K562 (cell line): Measurements from ENCODE around the gene EBNA1BP2. TPM values are rescaled to one million over a fixed set of nuclear protein-coding genes. Genes with fewer than 3 reads are reported as not detected.

Experiments used
- DDX20 ChIP-seq: fragments of 450-650 bp; IDR thresholded peaks from 2 replicates; pipeline ENCODE4 v1.6.1; 2016; ENCODE audit warnings: missing genetic modification characterization, low read depth, mild to moderate bottlenecking, missing compliant biosample characterization, moderate library complexity
- EGR1 ChIP-seq: fragments of 450-650 bp; conservative IDR thresholded peaks from 2 replicates; pipeline ENCODE4 v1.6.1; 2017; ENCODE audit warnings: mild to moderate bottlenecking
- ELF2 ChIP-seq: fragments of 250-450 bp; sonication (Bioruptor Pico); IDR thresholded peaks from 2 replicates; pipeline ENCODE4 v1.5.0; 2021; ENCODE audit warnings: mild to moderate bottlenecking
- EP400 ChIP-seq: fragments of 450-650 bp; IDR thresholded peaks from 2 replicates; pipeline ENCODE4 v1.6.1; 2017; ENCODE audit warnings: antibody characterized with exemption, mild to moderate bottlenecking, moderate library complexity
- FOXJ3 ChIP-seq: sonication (generic); formaldehyde crosslinking; IDR thresholded peaks from 2 replicates; pipeline ENCODE4 v1.4.0; 2020; ENCODE audit warnings: mild to moderate bottlenecking, missing genetic modification reagents
- GATAD2B ChIP-seq: fragments of 450-650 bp; IDR thresholded peaks from 2 replicates; pipeline ENCODE4 v1.6.1; 2017; ENCODE audit warnings: mild to moderate bottlenecking, borderline replicate concordance
- HDAC2 ChIP-seq: fragments of 450-650 bp; IDR thresholded peaks from 2 replicates; pipeline ENCODE4 v1.6.1; 2016; ENCODE audit warnings: mild to moderate bottlenecking
- HNRNPLL ChIP-seq: fragments of 200-400 bp; formaldehyde crosslinking; IDR thresholded peaks from 2 replicates; pipeline ENCODE4 v1.6.1; 2017; ENCODE audit warnings: low read length, low read depth, mild to moderate bottlenecking; ENCODE audit not compliant: poor library complexity, severe bottlenecking
- ILF3 ChIP-seq: fragments of 450-650 bp; IDR thresholded peaks from 2 replicates; pipeline ENCODE4 v1.6.1; 2018; ENCODE audit warnings: antibody characterized with exemption, mild to moderate bottlenecking, moderate library complexity, borderline replicate concordance
- JUNB ChIP-seq: fragments of 450-650 bp; formaldehyde crosslinking; conservative IDR thresholded peaks from 2 replicates; pipeline ENCODE4 v1.4.0; 2020; ENCODE audit warnings: mild to moderate bottlenecking
- NCOA4 ChIP-seq: fragments of 450-650 bp; IDR thresholded peaks from 2 replicates; pipeline ENCODE4 v1.6.1; 2018; ENCODE audit warnings: mild to moderate bottlenecking; ENCODE audit not compliant: partially characterized antibody
- NFE2L1 ChIP-seq: fragments of 450-650 bp; IDR thresholded peaks from 2 replicates; pipeline ENCODE4 v1.6.1; 2016; ENCODE audit warnings: missing genetic modification characterization, low read depth, mild to moderate bottlenecking, missing compliant biosample characterization, moderate library complexity, borderline replicate concordance
- OTX1 ChIP-seq: fragments of 450-650 bp; formaldehyde crosslinking; IDR thresholded peaks from 2 replicates; pipeline ENCODE4 v1.4.0; 2022; ENCODE audit warnings: mild to moderate bottlenecking
- POLR2H ChIP-seq: IDR thresholded peaks from 2 replicates; pipeline ENCODE4 v1.6.1; 2016; ENCODE audit warnings: missing genetic modification characterization, low read depth, mild to moderate bottlenecking, control low read depth, missing compliant biosample characterization, moderate library complexity
- POU5F1 ChIP-seq: fragments of 150-350 bp; IDR thresholded peaks from 2 replicates; pipeline ENCODE4 v1.6.1; 2014; ENCODE audit warnings: borderline replicate concordance, low read length, low read depth, mild to moderate bottlenecking; ENCODE audit not compliant: partially characterized antibody
- RNF219 ChIP-seq: fragments of 250-450 bp; sonication (Bioruptor Pico); IDR thresholded peaks from 2 replicates; pipeline ENCODE4 v1.5.0; 2022; ENCODE audit warnings: mild to moderate bottlenecking
- SMARCE1 ChIP-seq: fragments of 450-650 bp; IDR thresholded peaks from 2 replicates; pipeline ENCODE4 v1.7.1; 2016; ENCODE audit warnings: mild to moderate bottlenecking
- SUPT5H ChIP-seq: fragments of 450-650 bp; IDR thresholded peaks from 2 replicates; pipeline ENCODE4 v1.6.1; 2016
- THAP7 ChIP-seq: fragments of 250-450 bp; sonication (Bioruptor Pico); IDR thresholded peaks from 2 replicates; pipeline ENCODE4 v1.5.0; 2021
- TRIM28 ChIP-seq: fragments of 450-650 bp; IDR thresholded peaks from 2 replicates; pipeline ENCODE4 v1.6.1; 2017
- ZBTB8A ChIP-seq: fragments of 450-650 bp; IDR thresholded peaks from 2 replicates; pipeline ENCODE4 v1.6.1; 2018; ENCODE audit warnings: mild to moderate bottlenecking, moderate library complexity; ENCODE audit not compliant: partially characterized antibody
- ZNF133 ChIP-seq: fragments of 250-450 bp; sonication (Bioruptor Pico); IDR thresholded peaks from 2 replicates; pipeline ENCODE4 v1.4.0; 2020; ENCODE audit warnings: mild to moderate bottlenecking
- ZNF398 ChIP-seq: fragments of 250-450 bp; sonication (Bioruptor Pico); IDR thresholded peaks from 2 replicates; pipeline ENCODE4 v1.8.0; 2021; ENCODE audit warnings: moderate library complexity, mild to moderate bottlenecking, inconsistent platforms
- ZNF431 ChIP-seq: sonication (generic); formaldehyde crosslinking; IDR thresholded peaks from 2 replicates; pipeline ENCODE4 v1.8.0; 2022; ENCODE audit warnings: mild to moderate bottlenecking, missing genetic modification reagents
- ZNF707 ChIP-seq: fragments of 250-450 bp; sonication (Bioruptor Pico); conservative IDR thresholded peaks from 2 replicates; pipeline ENCODE4 v1.8.0; 2022; ENCODE audit warnings: inconsistent platforms, mild to moderate bottlenecking, moderate library complexity
- polyA plus RNA-seq, 8 experiments: library from polyadenylated mRNA; depleted of rRNA in 4 of 8; stranded (reverse) in 5 of 8; unstranded in 3 of 8; fragments of >200 nt; fragmentation: Nextera tagmentation in 2 of 8; fragmentation: Illumina TruSeq in 1 of 8; extraction: Ambion mirVana in 2 of 8; extraction: Trizol in 1 of 8; gene quantifications; 2 replicates each; pipeline versions ENCODE4 v1.2.1 to v1.2.3, GENCODE V29; 2011 to 2014; ENCODE audit warnings: inconsistent platforms in 1 of 8, missing spikeins in 1 of 8
- total RNA-seq, 7 experiments: library from RNA; depleted of rRNA in 6 of 7; stranded (reverse); fragments of >200 nt in 6 of 7; fragmentation: Illumina TruSeq in 2 of 7; extraction: Trizol in 2 of 7; gene quantifications; 2 replicates each; pipeline versions ENCODE4 v1.2.1 to v1.2.3, GENCODE V29; 2011 to 2021; ENCODE audit warnings: low replicate concordance in 1 of 7

EBNA1BP2 gene
- total and polyA plus RNA-seq, 9 of the 15 experiments (the other 6 are each of a cell fraction or from before 2014, with no cell fraction given), result 95.2 to 349 (median 249) TPM

- TF ChIP-seq THAP7 (CRISPR knock-in tag) (peak; percentile 22; the same call in 1 of the 2 replicates), NCOA4 (no peak), JUNB (peak; percentile 0; the same call in 1 of the 2 replicates), ELF2 (CRISPR knock-in tag) (peak; percentile 97), FOXJ3 (CRISPR knock-in tag) (no peak), HDAC2 (peak; percentile 96; the same call in 1 of the 2 replicates), DDX20 (tag) (no peak), TRIM28 (no peak), ZNF133 (CRISPR knock-in tag) (no peak), GATAD2B (no peak), ZNF707 (CRISPR knock-in tag) (no peak), POLR2H (tag) (no peak), ZNF398 (CRISPR knock-in tag) (no peak), NFE2L1 (tag) (no peak), ZBTB8A (no peak), EP400 (peak; percentile 97), RNF219 (CRISPR knock-in tag) (no peak), SMARCE1 (no peak), SUPT5H (peak; percentile 90), ILF3 (no peak), OTX1 (no peak), ZNF431 (no peak; the same call in 1 of the 2 replicates), EGR1 (peak; percentile 92), POU5F1 (no peak), HNRNPLL (peak; percentile 71)
These were observed at the start of gene EBNA1BP2, which contains the start of gene CFAP57 (continued) for GRCh38 chr1:43171876-43172526.
